Neural cell (in vitro differentiated cells): ENCODE results near the gene LENEP. TPM values are rescaled to one million over a fixed set of nuclear protein-coding genes. Genes with fewer than 3 reads are reported as not detected.

Experiments used
- H2AFZ ChIP-seq: fragments of 200-600, 300-800 bp; sonication (generic), shearing (Covaris generic); 2 replicates; pipeline ENCODE4 v1.6.0; 2014; ENCODE audit warnings: low read depth, mild to moderate bottlenecking, antibody characterized with exemption, low read length, moderate library complexity
- H3F3A ChIP-seq: fragments of 200-600 bp; shearing (Covaris generic); 2 replicates; pipeline ENCODE4 v1.6.1; 2016; ENCODE audit warnings: mild to moderate bottlenecking, moderate library complexity, mixed read lengths, antibody characterized with exemption, low read length; ENCODE audit not compliant: insufficient read depth, poor library complexity, severe bottlenecking
- H3K27ac ChIP-seq: fragments of 200-600, 300-800 bp; sonication (generic), shearing (Covaris generic); 2 replicates; pipeline ENCODE4 v1.5.1; 2014; ENCODE audit warnings: mild to moderate bottlenecking, low read length, moderate library complexity
- H3K27me3 ChIP-seq: fragments of 300-800, 200-600 bp; sonication (generic), shearing (Covaris generic); 2 replicates; pipeline ENCODE4 v1.6.0; 2014; ENCODE audit warnings: mild to moderate bottlenecking, low read depth, low read length, moderate library complexity; ENCODE audit not compliant: insufficient read depth
- H3K36me3 ChIP-seq: fragments of 300-800, 200-600 bp; sonication (generic), shearing (Covaris generic); 2 replicates; pipeline ENCODE4 v1.5.1; 2014; ENCODE audit warnings: mild to moderate bottlenecking, antibody characterized with exemption, low read length, moderate library complexity; ENCODE audit not compliant: insufficient read depth
- H3K4me2 ChIP-seq: fragments of 300-800, 200-600 bp; sonication (generic), shearing (Covaris generic); 2 replicates; pipeline ENCODE4 v1.6.0; 2014; ENCODE audit warnings: mild to moderate bottlenecking, low read length
- H3K4me3 ChIP-seq: fragments of 300-800, 200-600 bp; sonication (generic), shearing (Covaris generic); 2 replicates; pipeline ENCODE4 v1.5.1; 2014; ENCODE audit warnings: mild to moderate bottlenecking, low read length, moderate library complexity
- H3K79me2 ChIP-seq: fragments of 200-600 bp; shearing (Covaris generic); replicated peaks from 2 replicates; pipeline ENCODE4 v1.6.0; 2014; ENCODE audit warnings: mild to moderate bottlenecking, low read length, moderate library complexity; ENCODE audit not compliant: insufficient read depth
- H3K9ac ChIP-seq: fragments of 300-800, 200-600 bp; sonication (generic), shearing (Covaris generic); 2 replicates; pipeline ENCODE4 v1.6.1; 2016; ENCODE audit warnings: mild to moderate bottlenecking, low read length, mixed read lengths
- H3K9me2 ChIP-seq: fragments of 200-600 bp; shearing (Covaris generic); 2 replicates; pipeline ENCODE4 v1.6.1; 2016; ENCODE audit warnings: mild to moderate bottlenecking, low read length, mixed read lengths; ENCODE audit not compliant: insufficient read depth
- H3K9me3 ChIP-seq: fragments of 200-600, 300-800 bp; sonication (generic), shearing (Covaris generic); 2 replicates; pipeline ENCODE4 v1.6.1; 2016; ENCODE audit warnings: mild to moderate bottlenecking, mixed run types, low read length, moderate library complexity, mixed read lengths
- H4K20me1 ChIP-seq: fragments of 200-600 bp; shearing (Covaris generic); 2 replicates; pipeline ENCODE4 v1.6.1; 2016; ENCODE audit warnings: mild to moderate bottlenecking, mixed run types; ENCODE audit not compliant: insufficient read depth
- EP300 ChIP-seq: fragments of 450-650 bp; conservative IDR thresholded peaks from 2 replicates; pipeline ENCODE4 v1.6.1; 2014; ENCODE audit warnings: antibody characterized with exemption, mild to moderate bottlenecking, moderate library complexity; ENCODE audit not compliant: poor library complexity, severe bottlenecking
- EZH2 ChIP-seq: fragments of 200-600, 300-800 bp; shearing (Covaris generic), sonication (generic); IDR thresholded peaks from 2 replicates; pipeline ENCODE4 v1.6.1; 2014; ENCODE audit warnings: antibody characterized with exemption, low read length, borderline replicate concordance, mild to moderate bottlenecking; ENCODE audit not compliant: insufficient read depth, poor library complexity, severe bottlenecking
- MXI1 ChIP-seq: fragments of 450-650 bp; conservative IDR thresholded peaks from 2 replicates; pipeline ENCODE4 v1.6.1; 2014; ENCODE audit warnings: antibody characterized with exemption, mild to moderate bottlenecking; ENCODE audit not compliant: poor library complexity, severe bottlenecking
- POLR2AphosphoS5 ChIP-seq: IDR thresholded peaks from 2 replicates; pipeline ENCODE4 v1.6.1; 2012
- RAD21 ChIP-seq: fragments of 450-650 bp; conservative IDR thresholded peaks from 2 replicates; pipeline ENCODE4 v1.6.1; 2014; ENCODE audit warnings: antibody characterized with exemption, mild to moderate bottlenecking, moderate library complexity
- SMC3 ChIP-seq: fragments of 450-650 bp; conservative IDR thresholded peaks from 2 replicates; pipeline ENCODE4 v1.6.1; 2014; ENCODE audit warnings: antibody characterized with exemption, mild to moderate bottlenecking, moderate library complexity; ENCODE audit not compliant: poor library complexity
- TAF1 ChIP-seq: IDR thresholded peaks from 2 replicates; pipeline ENCODE4 v1.6.1; 2012; ENCODE audit warnings: low read depth
- polyA plus RNA-seq: library from polyadenylated mRNA; depleted of rRNA; stranded (reverse); fragments of >200 nt; gene quantifications from 2 replicates; pipeline ENCODE4 v1.2.3, GENCODE V29; 2014
- TF ChIP-seq, protein P1 (sequence below): fragments of 450-650 bp; IDR thresholded peaks from 2 replicates; pipeline ENCODE4 v1.5.1; 2014; ENCODE audit warnings: antibody characterized with exemption, mild to moderate bottlenecking, moderate library complexity; ENCODE audit not compliant: poor library complexity, severe bottlenecking
- TF ChIP-seq, protein P2 (sequence below): IDR thresholded peaks from 2 replicates; pipeline ENCODE4 v1.6.1; 2012; ENCODE audit warnings: borderline replicate concordance

The LENEP gene
- polyA plus RNA-seq, 1 donor from 2014 or later = not detected

DNA sequence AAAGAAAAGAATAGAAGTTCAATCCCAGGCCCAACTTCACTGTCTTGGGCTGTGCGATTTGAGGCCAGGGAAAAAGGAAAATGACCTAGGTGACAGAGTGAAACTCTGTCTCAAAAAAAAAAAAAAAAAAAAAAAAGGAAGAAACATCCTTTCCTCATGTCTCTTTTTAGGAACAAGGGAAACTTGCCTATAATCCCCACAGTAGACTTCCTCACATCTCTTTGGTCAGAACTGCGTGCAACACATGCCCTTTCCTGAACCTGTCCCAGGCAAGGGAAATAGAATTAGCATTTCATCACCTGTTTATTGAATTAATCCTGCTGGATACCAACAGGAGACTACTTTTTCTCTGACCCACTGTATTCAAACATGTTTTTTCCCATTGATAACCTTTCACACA, 42.5 kb downstream of the LENEP start:
- H3K4me3 ChIP-seq = no peak overlapping the region
- no peak overlapping the region for H3K4me2 ChIP-seq
- no peaks in the 10 kb centered on the region for H3K36me3 ChIP-seq
- no peaks in the 10 kb centered on the region for H4K20me1 ChIP-seq
- H3K27ac ChIP-seq = no peak overlapping the region
- H3K9me2 ChIP-seq = no peaks in the 10 kb centered on the region
- H3K79me2 ChIP-seq = no peaks in the 10 kb centered on the region
- no peak overlapping the region for H2AFZ ChIP-seq
- no peak for TF ChIP-seq MXI1
- TF ChIP-seq, protein P1, sequence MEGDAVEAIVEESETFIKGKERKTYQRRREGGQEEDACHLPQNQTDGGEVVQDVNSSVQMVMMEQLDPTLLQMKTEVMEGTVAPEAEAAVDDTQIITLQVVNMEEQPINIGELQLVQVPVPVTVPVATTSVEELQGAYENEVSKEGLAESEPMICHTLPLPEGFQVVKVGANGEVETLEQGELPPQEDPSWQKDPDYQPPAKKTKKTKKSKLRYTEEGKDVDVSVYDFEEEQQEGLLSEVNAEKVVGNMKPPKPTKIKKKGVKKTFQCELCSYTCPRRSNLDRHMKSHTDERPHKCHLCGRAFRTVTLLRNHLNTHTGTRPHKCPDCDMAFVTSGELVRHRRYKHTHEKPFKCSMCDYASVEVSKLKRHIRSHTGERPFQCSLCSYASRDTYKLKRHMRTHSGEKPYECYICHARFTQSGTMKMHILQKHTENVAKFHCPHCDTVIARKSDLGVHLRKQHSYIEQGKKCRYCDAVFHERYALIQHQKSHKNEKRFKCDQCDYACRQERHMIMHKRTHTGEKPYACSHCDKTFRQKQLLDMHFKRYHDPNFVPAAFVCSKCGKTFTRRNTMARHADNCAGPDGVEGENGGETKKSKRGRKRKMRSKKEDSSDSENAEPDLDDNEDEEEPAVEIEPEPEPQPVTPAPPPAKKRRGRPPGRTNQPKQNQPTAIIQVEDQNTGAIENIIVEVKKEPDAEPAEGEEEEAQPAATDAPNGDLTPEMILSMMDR = no peak
- TF ChIP-seq SMC3 = no peak
- TF ChIP-seq EZH2 = no peak
- TF ChIP-seq RAD21 = no peak
- no peak for TF ChIP-seq EP300
- TF ChIP-seq TAF1 = no peak
- no peak for TF ChIP-seq POLR2AphosphoS5
- TF ChIP-seq, protein P2, sequence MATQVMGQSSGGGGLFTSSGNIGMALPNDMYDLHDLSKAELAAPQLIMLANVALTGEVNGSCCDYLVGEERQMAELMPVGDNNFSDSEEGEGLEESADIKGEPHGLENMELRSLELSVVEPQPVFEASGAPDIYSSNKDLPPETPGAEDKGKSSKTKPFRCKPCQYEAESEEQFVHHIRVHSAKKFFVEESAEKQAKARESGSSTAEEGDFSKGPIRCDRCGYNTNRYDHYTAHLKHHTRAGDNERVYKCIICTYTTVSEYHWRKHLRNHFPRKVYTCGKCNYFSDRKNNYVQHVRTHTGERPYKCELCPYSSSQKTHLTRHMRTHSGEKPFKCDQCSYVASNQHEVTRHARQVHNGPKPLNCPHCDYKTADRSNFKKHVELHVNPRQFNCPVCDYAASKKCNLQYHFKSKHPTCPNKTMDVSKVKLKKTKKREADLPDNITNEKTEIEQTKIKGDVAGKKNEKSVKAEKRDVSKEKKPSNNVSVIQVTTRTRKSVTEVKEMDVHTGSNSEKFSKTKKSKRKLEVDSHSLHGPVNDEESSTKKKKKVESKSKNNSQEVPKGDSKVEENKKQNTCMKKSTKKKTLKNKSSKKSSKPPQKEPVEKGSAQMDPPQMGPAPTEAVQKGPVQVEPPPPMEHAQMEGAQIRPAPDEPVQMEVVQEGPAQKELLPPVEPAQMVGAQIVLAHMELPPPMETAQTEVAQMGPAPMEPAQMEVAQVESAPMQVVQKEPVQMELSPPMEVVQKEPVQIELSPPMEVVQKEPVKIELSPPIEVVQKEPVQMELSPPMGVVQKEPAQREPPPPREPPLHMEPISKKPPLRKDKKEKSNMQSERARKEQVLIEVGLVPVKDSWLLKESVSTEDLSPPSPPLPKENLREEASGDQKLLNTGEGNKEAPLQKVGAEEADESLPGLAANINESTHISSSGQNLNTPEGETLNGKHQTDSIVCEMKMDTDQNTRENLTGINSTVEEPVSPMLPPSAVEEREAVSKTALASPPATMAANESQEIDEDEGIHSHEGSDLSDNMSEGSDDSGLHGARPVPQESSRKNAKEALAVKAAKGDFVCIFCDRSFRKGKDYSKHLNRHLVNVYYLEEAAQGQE = no peak
- no peaks in the 10 kb centered on the region for H3K9me3 ChIP-seq
- H3K9ac ChIP-seq = no peak overlapping the region
- no peaks in the 10 kb centered on the region for H3K27me3 ChIP-seq
- no peaks in the 10 kb centered on the region for H3F3A ChIP-seq

DNA sequence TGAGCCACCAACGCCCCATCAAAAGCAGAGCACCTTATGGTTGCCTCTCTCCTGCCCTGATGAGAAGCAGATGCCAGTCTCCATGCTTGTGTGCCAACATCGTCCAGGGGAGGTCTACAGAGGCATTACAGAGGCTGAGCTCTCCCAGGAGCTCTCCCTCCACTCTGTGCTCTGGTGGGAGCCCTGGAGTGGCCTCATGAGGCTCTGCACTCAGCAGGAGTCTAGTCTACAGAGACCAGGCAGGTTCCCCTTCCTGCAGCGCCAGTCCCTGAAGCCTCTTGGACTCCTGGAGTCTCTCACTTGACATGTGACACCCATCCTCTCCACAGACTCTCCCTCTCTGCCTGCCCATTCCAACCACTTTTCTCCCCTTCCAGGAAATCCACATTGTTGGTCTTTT, 43.7 kb downstream of the LENEP start:
- no peak overlapping the region for H3K27ac ChIP-seq
- H3K4me3 ChIP-seq = no peak overlapping the region
- no peaks in the 10 kb centered on the region for H3K79me2 ChIP-seq
- no peaks in the 10 kb centered on the region for H3K27me3 ChIP-seq
- TF ChIP-seq EZH2 = no peak
- TF ChIP-seq RAD21 = no peak
- TF ChIP-seq TAF1 = no peak
- TF ChIP-seq, protein P2 = no peak
- TF ChIP-seq EP300 = no peak
- no peak for TF ChIP-seq POLR2AphosphoS5
- TF ChIP-seq MXI1 = no peak
- no peak for TF ChIP-seq SMC3
- TF ChIP-seq, protein P1 = no peak
- H3K36me3 ChIP-seq = no peaks in the 10 kb centered on the region
- H3K4me2 ChIP-seq = no peak overlapping the region
- no peaks in the 10 kb centered on the region for H3K9me2 ChIP-seq
- H3F3A ChIP-seq = no peaks in the 10 kb centered on the region
- no peaks in the 10 kb centered on the region for H3K9me3 ChIP-seq
- H4K20me1 ChIP-seq = no peaks in the 10 kb centered on the region
- H3K9ac ChIP-seq = no peak overlapping the region
- no peak overlapping the region for H2AFZ ChIP-seq
